ENCODE data around the gene SHISA8.

DNA sequence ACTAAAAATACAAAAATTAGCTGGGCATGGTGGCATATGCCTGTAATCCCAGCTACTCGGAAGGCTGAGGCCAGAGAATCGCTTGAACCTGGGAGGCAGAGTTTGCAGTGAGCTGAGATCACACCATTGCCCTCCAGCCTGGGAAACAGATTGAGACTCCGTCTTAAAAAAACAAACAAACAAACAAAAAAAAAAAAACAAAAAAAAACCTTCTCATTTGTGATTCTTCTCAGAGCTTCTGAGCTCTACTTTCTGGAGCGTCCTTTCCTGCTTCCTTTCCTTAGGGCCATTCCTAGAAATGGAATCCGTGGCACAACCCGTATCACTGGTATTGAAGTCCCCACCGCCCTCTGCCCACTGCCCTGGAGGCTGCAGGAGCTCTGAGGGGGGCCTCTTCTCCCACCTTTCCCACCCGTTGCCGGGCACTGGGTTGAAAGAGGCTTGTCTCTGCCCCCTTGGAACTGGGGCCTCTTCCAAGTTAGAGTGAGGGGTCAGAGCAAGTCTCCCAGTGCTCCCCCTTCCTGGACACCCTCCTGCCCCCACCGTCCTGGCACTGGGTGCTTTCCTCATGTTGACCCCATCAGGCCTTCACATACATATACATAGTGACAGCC, 2.0 kb upstream of the SHISA8 start:
- no peak for TF ChIP-seq POLR2A (IDR thresholded peaks at IDR 0.05)
- TF ChIP-seq, protein P1, sequence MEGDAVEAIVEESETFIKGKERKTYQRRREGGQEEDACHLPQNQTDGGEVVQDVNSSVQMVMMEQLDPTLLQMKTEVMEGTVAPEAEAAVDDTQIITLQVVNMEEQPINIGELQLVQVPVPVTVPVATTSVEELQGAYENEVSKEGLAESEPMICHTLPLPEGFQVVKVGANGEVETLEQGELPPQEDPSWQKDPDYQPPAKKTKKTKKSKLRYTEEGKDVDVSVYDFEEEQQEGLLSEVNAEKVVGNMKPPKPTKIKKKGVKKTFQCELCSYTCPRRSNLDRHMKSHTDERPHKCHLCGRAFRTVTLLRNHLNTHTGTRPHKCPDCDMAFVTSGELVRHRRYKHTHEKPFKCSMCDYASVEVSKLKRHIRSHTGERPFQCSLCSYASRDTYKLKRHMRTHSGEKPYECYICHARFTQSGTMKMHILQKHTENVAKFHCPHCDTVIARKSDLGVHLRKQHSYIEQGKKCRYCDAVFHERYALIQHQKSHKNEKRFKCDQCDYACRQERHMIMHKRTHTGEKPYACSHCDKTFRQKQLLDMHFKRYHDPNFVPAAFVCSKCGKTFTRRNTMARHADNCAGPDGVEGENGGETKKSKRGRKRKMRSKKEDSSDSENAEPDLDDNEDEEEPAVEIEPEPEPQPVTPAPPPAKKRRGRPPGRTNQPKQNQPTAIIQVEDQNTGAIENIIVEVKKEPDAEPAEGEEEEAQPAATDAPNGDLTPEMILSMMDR (IDR thresholded peaks at IDR 0.05) = no peak
